Neural progenitor cell (in vitro differentiated cells): ENCODE data around the gene MYO7B. TPM values are rescaled to one million over a fixed set of nuclear protein-coding genes. Genes with fewer than 3 reads are reported as not detected.

ENCODE experiments used
- DNase-seq: peaks from one replicate; pipeline ENCODE4 v3.0.0-alpha.2; 2016; ENCODE audit warnings: low spot score
- H2AFZ ChIP-seq: fragments of 200-600 bp; sonication (generic); replicated peaks from 2 replicates; pipeline ENCODE4 v1.6.1; 2016; ENCODE audit warnings: antibody characterized with exemption
- H3F3A ChIP-seq: fragments of 200-600 bp; sonication (generic); 2 replicates; pipeline ENCODE4 v1.6.1; 2016; ENCODE audit warnings: antibody characterized with exemption, low read depth
- H3K27ac ChIP-seq: fragments of 200-600 bp; sonication (generic); 2 replicates; pipeline ENCODE4 v1.5.1; 2016; ENCODE audit warnings: mild to moderate bottlenecking
- H3K27me3 ChIP-seq: fragments of 200-600 bp; sonication (generic); 2 replicates; pipeline ENCODE4 v1.6.1; 2016; ENCODE audit warnings: mild to moderate bottlenecking, moderate library complexity
- H3K36me3 ChIP-seq: fragments of 200-600 bp; sonication (generic); 2 replicates; pipeline ENCODE4 v1.5.1; 2016
- H3K4me1 ChIP-seq: fragments of 200-600 bp; sonication (generic); 2 replicates; pipeline ENCODE4 v1.6.1; 2016; ENCODE audit warnings: mixed run types
- H3K4me2 ChIP-seq: fragments of 200-600 bp; sonication (generic); 2 replicates; pipeline ENCODE4 v1.6.1; 2016
- H3K4me3 ChIP-seq: fragments of 200-600 bp; sonication (generic); 2 replicates; pipeline ENCODE4 v1.5.1; 2016
- H3K79me2 ChIP-seq: fragments of 200-600 bp; sonication (generic); 2 replicates; pipeline ENCODE4 v1.6.1; 2016; ENCODE audit warnings: low read depth
- H3K9ac ChIP-seq: fragments of 200-600 bp; sonication (generic); 2 replicates; pipeline ENCODE4 v1.6.1; 2016
- H3K9me3 ChIP-seq: fragments of 200-600 bp; sonication (generic); 2 replicates; pipeline ENCODE4 v1.5.1; 2016; ENCODE audit warnings: low read depth
- H4K20me1 ChIP-seq: fragments of 200-600 bp; sonication (generic); 2 replicates; pipeline ENCODE4 v1.6.1; 2016; ENCODE audit warnings: low read depth
- H3K27ac Mint-ChIP-seq: 3 replicates; pipeline ENCODE4 v1.8.0; 2021; ENCODE audit warnings: mixed read lengths
- H3K27me3 Mint-ChIP-seq: 2 replicates; pipeline ENCODE4 v1.8.0; 2022; ENCODE audit warnings: low read depth, mild to moderate bottlenecking, inconsistent platforms, moderate library complexity, mixed read lengths; ENCODE audit not compliant: insufficient read depth
- H3K36me3 Mint-ChIP-seq: 3 replicates; pipeline ENCODE4 v1.8.0; 2021; ENCODE audit warnings: mixed read lengths
- H3K4me1 Mint-ChIP-seq: 3 replicates; pipeline ENCODE4 v1.8.0; 2021; ENCODE audit warnings: mixed read lengths
- H3K4me3 Mint-ChIP-seq: 3 replicates; pipeline ENCODE4 v1.8.0; 2021; ENCODE audit warnings: mild to moderate bottlenecking, moderate library complexity, mixed read lengths
- H3K9me3 Mint-ChIP-seq: 3 replicates; pipeline ENCODE4 v1.8.0; 2020; ENCODE audit warnings: mixed read lengths
- CTCF ChIP-seq: fragments of 200-600 bp; sonication (generic); IDR thresholded peaks from 2 replicates; pipeline ENCODE4 v1.5.1; 2017; ENCODE audit warnings: antibody characterized with exemption, mild to moderate bottlenecking
- EZH2 ChIP-seq: fragments of 200-600 bp; sonication (generic); IDR thresholded peaks from 2 replicates; pipeline ENCODE4 v1.6.1; 2017; ENCODE audit warnings: antibody characterized with exemption, mild to moderate bottlenecking, moderate library complexity
- EZH2phosphoT487 ChIP-seq: fragments of 200-600 bp; sonication (generic); IDR thresholded peaks from 2 replicates; pipeline ENCODE4 v1.6.1; 2017; ENCODE audit warnings: antibody characterized with exemption
- total RNA-seq: library from RNA; depleted of rRNA; stranded (reverse); fragments of >200 nt; gene quantifications from 2 replicates; pipeline ENCODE4 v1.2.3, GENCODE V29; 2015; ENCODE audit warnings: low replicate concordance

Gene MYO7B
- total RNA-seq, 1 donor from 2014 or later = not detected

- DNase-seq = no peak
- no peaks in the 10 kb centered on the region for H3K27me3 ChIP-seq
- H2AFZ ChIP-seq = no peak overlapping the region
- H3K36me3 Mint-ChIP-seq = no peaks in the 10 kb centered on the region
- H3K9me3 Mint-ChIP-seq = no peaks in the 10 kb centered on the region
- TF ChIP-seq CTCF (no peak), EZH2phosphoT487 (no peak), EZH2 (no peak)
- peaks cover 2% of the 10 kb centered on the region for H3K27me3 Mint-ChIP-seq
- H3K79me2 ChIP-seq = no peaks in the 10 kb centered on the region
- no peak overlapping the region for H3K4me3 Mint-ChIP-seq
- no peak overlapping the region for H3K9ac ChIP-seq
- no peaks in the 10 kb centered on the region for H3K4me1 ChIP-seq
- H3K9me3 ChIP-seq = no peaks in the 10 kb centered on the region
- H3K4me2 ChIP-seq = no peak overlapping the region
- no peaks in the 10 kb centered on the region for H4K20me1 ChIP-seq
- H3K4me3 ChIP-seq = no peak overlapping the region
- H3K4me1 Mint-ChIP-seq = peaks cover 2% of the 10 kb centered on the region
- no peak overlapping the region for H3K27ac ChIP-seq
- H3F3A ChIP-seq = no peaks in the 10 kb centered on the region
- no peaks in the 10 kb centered on the region for H3K36me3 ChIP-seq
- H3K27ac Mint-ChIP-seq = no peak overlapping the region
Measured at GRCh38 chr2:127589841-127590240, 54.4 kb downstream of the MYO7B start.

- Mint-ChIP-seq H3K27me3 (peaks cover 2% of the 10 kb centered on the region), H3K4me1 (peaks cover 2% of the 10 kb centered on the region), H3K4me3 (no peak overlapping the region), H3K36me3 (no peaks in the 10 kb centered on the region), H3K9me3 (no peaks in the 10 kb centered on the region), H3K27ac (peak overlapping the region; percentile 94)
- Histone ChIP-seq H3K9ac (no peak overlapping the region), H3K79me2 (no peaks in the 10 kb centered on the region), H3K4me2 (no peak overlapping the region), H3K4me3 (no peak overlapping the region), H3K27me3 (no peaks in the 10 kb centered on the region), H4K20me1 (no peaks in the 10 kb centered on the region), H3K9me3 (no peaks in the 10 kb centered on the region), H3K27ac (no peak overlapping the region), H3F3A (no peaks in the 10 kb centered on the region), H3K4me1 (no peaks in the 10 kb centered on the region), H2AFZ (peak overlapping the region; percentile 81), H3K36me3 (no peaks in the 10 kb centered on the region)
- no peak for TF ChIP-seq EZH2phosphoT487
- no peak for TF ChIP-seq CTCF
- TF ChIP-seq EZH2 = no peak
- no peak for DNase-seq
Measured at GRCh38 chr2:127590386-127591190, 55.1 kb downstream of the MYO7B start.

- no peaks in the 10 kb centered on the region for H3F3A ChIP-seq
- TF ChIP-seq EZH2 (no peak), EZH2phosphoT487 (no peak), CTCF (peak; percentile 99)
- Mint-ChIP-seq H3K4me1 (peaks cover 2% of the 10 kb centered on the region), H3K27me3 (peaks cover 3% of the 10 kb centered on the region), H3K9me3 (no peaks in the 10 kb centered on the region), H3K4me3 (no peak overlapping the region), H3K27ac (peak overlapping the region; percentile 94), H3K36me3 (no peaks in the 10 kb centered on the region)
- DNase-seq = peak; percentile 90
- H3K4me1 ChIP-seq = no peaks in the 10 kb centered on the region
- H3K4me2 ChIP-seq = no peak overlapping the region
- no peak overlapping the region for H3K9ac ChIP-seq
- H3K4me3 ChIP-seq = no peak overlapping the region
- no peak overlapping the region for H3K27ac ChIP-seq
- H3K9me3 ChIP-seq = no peaks in the 10 kb centered on the region
- H2AFZ ChIP-seq = peak overlapping the region; percentile 81
- H4K20me1 ChIP-seq = no peaks in the 10 kb centered on the region
- no peaks in the 10 kb centered on the region for H3K27me3 ChIP-seq
- H3K36me3 ChIP-seq = no peaks in the 10 kb centered on the region
- H3K79me2 ChIP-seq = no peaks in the 10 kb centered on the region
Measured at GRCh38 chr2:127591221-127591923, 55.9 kb downstream of the MYO7B start.
